ENCODE measurements around the gene JAG2. TPM values are rescaled to one million over a fixed set of nuclear protein-coding genes. Genes with fewer than 3 reads are reported as not detected.

JAG2 gene
- total RNA-seq, 1 donor from 2014 or later, result 3.8 TPM

DNA sequence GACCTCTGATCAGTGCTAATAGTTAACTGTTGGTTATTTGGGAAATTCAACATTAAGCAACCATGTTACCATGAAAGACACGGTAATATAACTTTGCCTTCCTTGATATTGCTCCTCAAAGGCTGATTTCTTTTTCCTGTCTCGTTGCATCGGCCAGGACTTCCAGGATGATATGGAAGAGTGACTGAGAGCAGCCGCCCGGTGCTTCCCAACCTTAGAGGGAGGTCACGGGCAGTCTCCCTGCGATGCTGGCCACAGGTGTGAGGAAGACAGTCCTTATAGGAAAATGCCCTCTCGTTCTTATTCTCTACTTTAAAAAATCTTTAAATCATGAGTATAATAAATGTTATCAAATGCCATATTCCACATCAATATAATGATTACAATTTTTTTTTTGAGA lies 70.3 kb downstream of the JAG2 start:
- Mint-ChIP-seq H3K4me1 (ENCODE audit: low read depth) (no peaks in the 10 kb centered on the region), H3K27ac (no peak overlapping the region), H3K4me3 (ENCODE audit: low read depth) (no peak overlapping the region), H3K9me3 (ENCODE audit: low read depth) (peaks cover 16% of the 10 kb centered on the region), H3K36me3 (ENCODE audit: insufficient read depth) (peaks cover 6% of the 10 kb centered on the region), H3K27me3 (peaks cover 3% of the 10 kb centered on the region)
- DNase-seq (ENCODE audit: low spot score, unreplicated experiment), result no peak
- TF ChIP-seq, protein P1, sequence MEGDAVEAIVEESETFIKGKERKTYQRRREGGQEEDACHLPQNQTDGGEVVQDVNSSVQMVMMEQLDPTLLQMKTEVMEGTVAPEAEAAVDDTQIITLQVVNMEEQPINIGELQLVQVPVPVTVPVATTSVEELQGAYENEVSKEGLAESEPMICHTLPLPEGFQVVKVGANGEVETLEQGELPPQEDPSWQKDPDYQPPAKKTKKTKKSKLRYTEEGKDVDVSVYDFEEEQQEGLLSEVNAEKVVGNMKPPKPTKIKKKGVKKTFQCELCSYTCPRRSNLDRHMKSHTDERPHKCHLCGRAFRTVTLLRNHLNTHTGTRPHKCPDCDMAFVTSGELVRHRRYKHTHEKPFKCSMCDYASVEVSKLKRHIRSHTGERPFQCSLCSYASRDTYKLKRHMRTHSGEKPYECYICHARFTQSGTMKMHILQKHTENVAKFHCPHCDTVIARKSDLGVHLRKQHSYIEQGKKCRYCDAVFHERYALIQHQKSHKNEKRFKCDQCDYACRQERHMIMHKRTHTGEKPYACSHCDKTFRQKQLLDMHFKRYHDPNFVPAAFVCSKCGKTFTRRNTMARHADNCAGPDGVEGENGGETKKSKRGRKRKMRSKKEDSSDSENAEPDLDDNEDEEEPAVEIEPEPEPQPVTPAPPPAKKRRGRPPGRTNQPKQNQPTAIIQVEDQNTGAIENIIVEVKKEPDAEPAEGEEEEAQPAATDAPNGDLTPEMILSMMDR (IDR thresholded peaks at IDR 0.05; ENCODE audit: unreplicated experiment), result no peak

DNA sequence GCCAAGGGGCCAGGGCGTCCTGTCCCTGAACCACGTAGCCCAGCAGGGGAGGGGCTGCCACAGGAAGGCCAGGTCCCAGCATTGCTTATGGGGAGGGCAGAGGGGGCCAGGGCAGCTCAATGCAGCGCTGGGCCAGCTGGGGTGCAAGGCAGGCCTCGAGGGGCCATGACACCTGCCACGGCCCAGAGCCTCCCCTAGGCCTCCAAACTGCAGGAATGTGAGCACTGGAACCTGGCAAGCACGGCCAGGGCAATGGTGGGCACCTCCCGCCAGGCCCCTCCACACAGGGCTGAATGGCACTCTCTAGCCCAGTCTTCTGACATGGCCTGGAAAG lies 70.8 kb downstream of the JAG2 start:
- Mint-ChIP-seq H3K27me3 (peaks cover 3% of the 10 kb centered on the region), H3K4me1 (ENCODE audit: low read depth) (no peaks in the 10 kb centered on the region), H3K4me3 (ENCODE audit: low read depth) (no peak overlapping the region), H3K27ac (no peak overlapping the region), H3K9me3 (ENCODE audit: low read depth) (peaks cover 16% of the 10 kb centered on the region), H3K36me3 (ENCODE audit: insufficient read depth) (peaks cover 6% of the 10 kb centered on the region)
- TF ChIP-seq, protein P1 (IDR thresholded peaks at IDR 0.05; ENCODE audit: unreplicated experiment), result no peak
- DNase-seq (ENCODE audit: low spot score, unreplicated experiment), result no peak

DNA sequence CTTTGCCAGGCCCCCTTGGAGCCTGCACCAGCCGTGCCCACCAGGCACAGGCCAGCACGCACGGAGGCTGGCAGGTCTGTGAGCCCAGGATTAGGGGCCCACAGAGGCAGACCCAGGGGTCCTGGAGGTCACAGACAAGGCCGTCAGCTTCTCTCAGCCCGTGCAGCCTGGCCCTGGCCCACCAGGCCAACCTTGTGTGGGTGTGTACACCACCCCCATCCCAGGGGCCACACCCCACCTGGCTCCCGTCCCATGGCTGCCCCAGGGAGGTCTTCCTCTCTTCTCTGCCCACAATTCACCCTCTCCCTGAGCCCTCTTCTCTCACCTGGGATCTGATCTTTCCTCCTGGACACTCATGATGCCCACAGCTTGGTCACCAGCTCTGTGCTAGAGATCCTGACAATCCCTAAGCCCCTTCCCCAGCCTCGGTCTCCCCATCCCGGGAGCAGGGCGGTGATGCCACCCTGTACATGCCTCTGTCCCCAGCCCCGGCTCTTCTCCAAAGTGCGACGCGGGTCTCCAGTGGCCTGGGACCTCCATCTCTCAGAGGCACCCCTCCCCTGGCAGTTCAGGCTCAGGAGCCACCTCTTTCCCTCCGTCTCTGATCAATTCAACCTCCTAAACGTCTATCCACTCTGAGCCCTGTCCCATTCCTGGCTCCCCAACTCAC lies 72.2 kb downstream of the JAG2 start:
- peaks cover 6% of the 10 kb centered on the region for H3K36me3 Mint-ChIP-seq (ENCODE audit: insufficient read depth)
- peaks cover 3% of the 10 kb centered on the region for H3K27me3 Mint-ChIP-seq

DNA sequence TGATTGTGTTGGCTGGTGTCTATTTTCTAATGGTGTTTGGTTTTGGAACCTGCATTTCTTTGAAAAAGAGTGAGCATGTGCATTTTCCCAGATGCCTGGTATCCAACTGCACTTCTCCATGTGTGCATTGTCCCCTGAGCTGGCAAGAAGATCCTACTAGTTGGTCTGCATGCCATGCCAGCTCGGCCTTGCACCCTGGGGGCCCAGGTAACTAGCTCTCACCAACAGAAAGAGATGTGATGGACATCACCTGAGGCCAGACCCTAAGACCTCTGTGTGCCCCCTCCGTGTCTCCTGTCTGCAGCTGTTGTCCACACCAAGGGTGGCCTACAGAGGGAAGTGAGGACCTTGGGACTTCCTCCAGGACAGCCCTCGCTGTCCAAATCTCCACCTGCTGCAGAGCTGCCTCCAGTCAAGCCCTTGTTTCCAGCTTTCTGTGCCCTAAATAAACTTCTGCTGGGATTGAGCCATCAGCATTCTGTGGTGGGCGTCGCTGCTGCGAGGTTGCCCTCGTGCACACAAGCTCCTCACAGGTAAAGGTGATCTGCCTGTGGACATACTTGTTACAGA lies 73.3 kb downstream of the JAG2 start:
- Mint-ChIP-seq H3K4me3 (ENCODE audit: low read depth) (no peak overlapping the region), H3K4me1 (ENCODE audit: low read depth) (peaks cover 8% of the 10 kb centered on the region), H3K9me3 (ENCODE audit: low read depth) (peaks cover 13% of the 10 kb centered on the region), H3K27ac (no peak overlapping the region), H3K27me3 (peaks cover 3% of the 10 kb centered on the region), H3K36me3 (ENCODE audit: insufficient read depth) (peaks cover 6% of the 10 kb centered on the region)
- DNase-seq (ENCODE audit: low spot score, unreplicated experiment), result no peak
- TF ChIP-seq, protein P1 (IDR thresholded peaks at IDR 0.05; ENCODE audit: unreplicated experiment), result no peak

More for the DNA sequence above, 72.2 kb downstream of the JAG2 start:
- TF ChIP-seq, protein P1 (IDR thresholded peaks at IDR 0.05; ENCODE audit: unreplicated experiment), result no peak
- H3K4me1 Mint-ChIP-seq (ENCODE audit: low read depth), result peaks cover 4% of the 10 kb centered on the region
- peak overlapping the region; percentile 19 for H3K4me3 Mint-ChIP-seq (ENCODE audit: low read depth)
- H3K9me3 Mint-ChIP-seq (ENCODE audit: low read depth), result peaks cover 16% of the 10 kb centered on the region
- DNase-seq (ENCODE audit: low spot score, unreplicated experiment), result no peak
- no peak overlapping the region for H3K27ac Mint-ChIP-seq

DNA sequence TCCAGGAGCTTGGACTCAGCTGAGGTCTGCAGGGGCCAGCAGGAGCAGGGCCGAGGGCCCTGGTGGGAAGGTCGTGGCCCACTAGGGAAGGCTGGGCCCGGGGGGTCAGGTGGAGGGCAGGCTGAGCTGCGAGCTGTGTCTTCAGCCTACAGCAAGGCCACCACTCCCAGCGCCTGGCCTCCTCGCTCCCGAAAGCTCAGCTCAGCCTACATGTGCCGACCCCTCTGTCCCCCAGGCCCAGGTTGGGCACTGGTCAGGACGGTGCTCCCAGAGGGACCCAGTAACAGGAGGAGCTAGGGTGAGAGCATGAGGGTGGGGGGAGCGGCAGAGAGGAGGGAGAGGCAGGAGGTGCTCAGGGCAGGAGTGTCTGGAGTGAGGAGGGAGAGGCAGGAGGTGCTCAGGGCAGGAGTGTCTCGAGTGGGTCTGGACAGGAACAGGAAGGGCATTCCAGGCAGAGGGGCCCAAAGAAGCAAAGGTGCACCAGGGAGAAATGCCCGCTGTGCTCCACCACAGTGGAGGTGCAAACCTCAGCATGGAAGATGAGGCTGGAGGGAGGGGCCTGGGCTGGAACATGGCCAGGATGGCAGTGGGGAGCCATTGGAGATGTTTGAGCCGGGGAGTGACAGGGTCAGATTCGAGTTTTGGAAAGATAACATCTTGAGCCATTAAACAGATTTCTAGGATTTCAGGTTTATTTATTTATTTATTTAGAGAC lies 74.2 kb downstream of the JAG2 start:
- H3K4me3 Mint-ChIP-seq (ENCODE audit: low read depth), result peak overlapping the region; percentile 64
- peaks cover 8% of the 10 kb centered on the region for H3K9me3 Mint-ChIP-seq (ENCODE audit: low read depth)
- peaks cover 8% of the 10 kb centered on the region for H3K4me1 Mint-ChIP-seq (ENCODE audit: low read depth)
- TF ChIP-seq, protein P1 (IDR thresholded peaks at IDR 0.05; ENCODE audit: unreplicated experiment), result no peak
- DNase-seq (ENCODE audit: low spot score, unreplicated experiment), result no peak
- peaks cover 6% of the 10 kb centered on the region for H3K36me3 Mint-ChIP-seq (ENCODE audit: insufficient read depth)
- no peak overlapping the region for H3K27ac Mint-ChIP-seq
- H3K27me3 Mint-ChIP-seq, result peaks cover 3% of the 10 kb centered on the region
